Hematopoietic multipotent progenitor cell treated with erythropoietin and hydrocortisone succinate and interleukin-3 and kit ligand, for 8 days (in vitro differentiated cells): ENCODE data around the gene DCST1.

ENCODE experiments used
- DNase-seq: peaks from one replicate; pipeline ENCODE4 v3.0.0-alpha.2; 2015

The DCST1 gene

DNA sequence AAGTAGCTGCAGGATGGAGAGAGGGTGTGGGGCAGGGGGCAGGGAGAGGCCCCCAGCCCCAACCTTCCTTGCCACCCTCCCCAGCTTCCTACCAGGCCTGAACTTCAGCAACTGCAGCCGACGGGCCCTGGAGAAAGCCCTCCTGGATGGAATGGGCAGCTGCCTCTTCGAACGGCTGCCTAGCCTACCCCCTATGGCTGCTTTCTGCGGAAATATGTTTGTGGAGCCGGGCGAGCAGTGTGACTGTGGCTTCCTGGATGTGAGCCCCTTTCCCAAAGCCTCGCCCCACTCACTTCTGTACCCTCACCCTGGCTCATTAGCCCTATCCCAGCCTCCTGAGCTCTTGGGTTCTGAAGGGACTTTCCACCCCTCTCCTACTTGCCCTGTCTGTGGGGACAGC lies 23.5 kb downstream of the DCST1 start:
- DNase-seq = no peak

DNA sequence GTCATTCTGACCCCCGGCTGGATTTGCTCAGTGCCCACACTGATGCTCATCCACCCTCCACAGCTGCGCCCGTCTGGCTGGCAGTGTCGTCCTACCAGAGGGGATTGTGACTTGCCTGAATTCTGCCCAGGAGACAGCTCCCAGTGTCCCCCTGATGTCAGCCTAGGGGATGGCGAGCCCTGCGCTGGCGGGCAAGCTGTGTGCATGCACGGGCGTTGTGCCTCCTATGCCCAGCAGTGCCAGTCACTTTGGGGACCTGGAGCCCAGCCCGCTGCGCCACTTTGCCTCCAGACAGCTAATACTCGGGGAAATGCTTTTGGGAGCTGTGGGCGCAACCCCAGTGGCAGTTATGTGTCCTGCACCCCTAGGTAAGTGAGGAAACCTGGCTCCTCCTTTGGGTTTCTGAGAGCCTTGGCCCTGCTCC lies 24.2 kb downstream of the DCST1 start:
- no peak for DNase-seq

- DNase-seq = no peak
These were observed 27.1 kb downstream of the DCST1 start for GRCh38 chr1:155060736-155061135.

- peak; percentile 92 for DNase-seq
These were observed 27.9 kb downstream of the DCST1 start for GRCh38 chr1:155061381-155062150.

- DNase-seq = no peak
These were observed 28.6 kb downstream of the DCST1 start for GRCh38 chr1:155062151-155062686.

DNA sequence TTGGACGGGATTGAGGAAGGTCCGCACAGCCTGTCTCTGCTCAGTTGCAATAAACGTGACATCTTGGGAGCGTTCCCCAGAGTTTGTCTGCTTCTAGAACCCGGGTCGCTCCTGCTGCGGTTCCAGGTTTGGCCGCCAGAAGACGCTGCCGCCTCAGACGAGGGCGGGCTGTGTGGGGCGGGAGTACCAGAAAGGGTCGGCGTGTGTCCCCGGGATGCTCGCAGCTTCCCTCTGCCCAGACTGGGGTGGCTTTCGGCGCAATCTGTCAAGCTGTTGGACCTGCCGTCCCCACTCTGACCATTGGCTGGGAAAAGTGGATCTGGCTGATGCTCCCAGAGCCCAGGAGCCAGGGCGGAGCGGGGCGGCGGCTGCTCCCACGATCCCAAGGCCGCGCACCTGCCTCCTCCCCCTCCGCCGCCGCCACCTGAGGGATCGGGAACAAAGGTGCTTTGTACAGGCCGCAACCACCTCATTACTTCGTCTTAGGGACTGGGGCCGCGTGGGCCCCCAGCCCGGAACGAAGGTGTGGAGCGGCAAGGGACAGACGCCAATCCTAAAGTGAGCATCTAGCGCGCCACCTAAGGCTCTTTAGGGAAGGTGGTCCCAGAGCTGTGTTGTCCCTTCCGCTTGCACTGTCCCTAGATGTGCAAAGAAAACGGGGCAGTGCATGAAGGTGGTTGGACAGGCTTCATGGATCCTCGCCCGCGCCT lies 29.2 kb downstream of the DCST1 start:
- peak; percentile 63 for DNase-seq

DNA sequence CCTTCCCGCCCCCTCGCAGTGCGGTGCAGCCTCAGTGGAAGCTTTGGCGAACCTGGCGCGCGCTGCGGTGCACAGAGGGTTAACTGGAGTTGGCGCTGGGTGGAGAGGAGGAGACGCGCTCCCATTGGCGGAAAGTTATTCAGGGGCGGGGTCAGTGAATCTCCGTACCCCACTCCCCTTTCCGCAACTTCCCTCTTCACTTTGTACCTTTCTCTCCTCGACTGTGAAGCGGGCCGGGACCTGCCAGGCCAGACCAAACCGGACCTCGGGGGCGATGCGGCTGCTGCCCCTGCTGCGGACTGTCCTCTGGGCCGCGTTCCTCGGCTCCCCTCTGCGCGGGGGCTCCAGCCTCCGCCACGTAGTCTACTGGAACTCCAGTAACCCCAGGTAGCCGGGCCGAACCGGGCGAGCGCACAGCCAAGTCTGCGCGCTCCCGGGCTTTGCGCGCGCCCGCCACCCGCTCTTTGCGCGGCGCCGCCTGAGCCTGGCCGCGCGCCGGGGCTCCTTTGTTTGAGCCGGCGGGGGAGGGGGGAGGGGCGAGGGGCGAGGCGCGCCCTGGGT lies 30.0 kb downstream of the DCST1 start, which contains the start of gene EFNA4:
TSS of gene EFNA4 (plus strand) at position 191 of the 561 bp plus-strand sequence. CDS start at position 275, 84 bp downstream.
- DNase-seq = peak; percentile 87

GRCh38 chr1:155064111-155064831 lies 30.6 kb downstream of the DCST1 start:
- no peak for DNase-seq

DNA sequence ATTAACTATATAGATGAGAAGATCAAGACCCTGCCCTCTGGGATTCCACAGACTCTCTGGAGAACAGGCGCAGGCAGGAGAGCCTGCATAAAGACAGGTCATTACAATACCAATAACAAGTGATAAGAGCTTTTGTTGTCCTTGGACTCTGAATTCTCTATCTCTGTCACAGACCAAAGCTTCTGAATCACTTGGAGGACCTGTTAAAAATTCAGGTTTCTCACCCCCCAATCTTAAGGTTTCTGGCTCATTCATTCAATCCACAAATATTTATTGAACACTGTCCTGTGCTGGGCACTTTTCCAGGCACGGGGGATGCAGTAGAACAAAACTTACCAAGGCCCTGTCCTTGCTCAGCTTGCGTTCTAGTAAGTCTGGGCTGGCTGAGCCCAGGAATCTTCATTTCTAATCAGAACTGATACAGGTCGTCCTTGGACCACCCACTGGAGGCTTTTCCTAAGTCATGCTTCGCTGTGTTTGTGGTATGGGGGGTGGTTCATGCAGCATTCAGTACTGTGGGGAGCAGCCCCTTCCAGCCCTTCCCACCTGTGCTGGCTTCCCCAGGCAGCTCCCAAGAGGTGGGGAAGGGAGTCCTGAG lies 31.3 kb downstream of the DCST1 start:
- DNase-seq = no peak

GRCh38 chr1:155066777-155067176 lies 33.2 kb downstream of the DCST1 start:
- no peak for DNase-seq

GRCh38 chr1:155068599-155068998 lies 35.0 kb downstream of the DCST1 start:
- no peak for DNase-seq

GRCh38 chr1:155069551-155070157 lies 36.0 kb downstream of the DCST1 start:
- DNase-seq = peak; percentile 7

DNA sequence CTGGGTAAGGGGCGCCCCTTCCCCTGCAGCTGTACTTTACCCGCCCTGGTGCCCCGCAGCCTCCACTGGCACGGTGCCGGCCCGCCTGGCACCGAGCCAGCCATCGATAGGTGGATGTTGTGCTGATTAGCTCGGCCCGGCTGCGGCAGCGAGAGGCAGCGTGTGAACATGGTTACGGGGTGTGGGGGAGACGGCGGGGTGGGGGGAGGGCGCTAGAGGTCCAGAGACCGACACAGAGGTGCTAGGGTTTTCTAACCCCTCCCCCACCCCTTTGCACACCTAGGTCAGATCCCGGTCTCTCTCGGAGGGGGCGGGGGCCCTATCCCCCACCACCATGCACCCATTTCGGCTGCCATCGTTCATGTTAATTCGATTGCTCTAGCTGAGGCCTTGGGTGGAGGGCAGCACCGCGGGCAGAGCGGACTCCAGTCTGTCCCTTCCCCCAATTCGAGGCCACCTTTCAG lies 36.6 kb downstream of the DCST1 start:
- DNase-seq = no peak

GRCh38 chr1:155070721-155071569 lies 37.3 kb downstream of the DCST1 start:
- peak; percentile 88 for DNase-seq

GRCh38 chr1:155071701-155072100 lies 38.1 kb downstream of the DCST1 start:
- no peak for DNase-seq

DNA sequence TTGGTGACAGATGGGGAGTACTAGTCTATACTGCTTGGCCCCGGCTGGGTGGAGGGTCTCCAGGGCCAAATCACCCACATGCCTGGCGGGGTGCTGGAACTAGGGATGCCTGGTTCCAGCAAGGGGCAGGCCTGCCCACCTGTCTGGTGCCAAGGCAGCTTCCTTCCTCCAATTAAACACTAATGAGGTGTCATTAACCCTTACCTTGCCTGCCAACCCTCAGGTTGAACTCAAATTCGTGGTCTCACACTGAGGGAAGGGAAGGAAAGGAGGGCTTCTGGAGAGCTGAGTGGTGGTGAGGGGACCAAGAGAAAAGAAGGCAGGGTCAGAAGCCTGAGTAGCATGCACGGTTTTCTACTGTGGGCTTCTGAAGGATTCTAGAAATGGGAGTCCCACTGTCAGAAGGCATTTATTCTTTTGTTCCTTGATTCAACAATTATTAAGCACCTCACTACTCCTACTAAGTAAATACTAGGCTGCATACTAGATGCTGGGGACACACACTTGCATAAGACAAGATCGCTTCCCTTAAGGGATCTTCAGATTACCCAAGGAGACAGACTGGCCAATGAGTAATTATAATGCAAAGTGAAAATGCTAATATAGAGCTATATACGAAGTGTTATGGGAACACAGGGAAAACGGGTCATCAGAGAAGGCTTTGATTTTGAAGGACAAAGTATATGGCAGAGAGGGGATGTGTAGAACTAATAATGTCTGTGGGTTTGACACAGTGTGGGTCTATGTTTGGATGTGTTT lies 39.1 kb downstream of the DCST1 start:
- DNase-seq = no peak

DNA sequence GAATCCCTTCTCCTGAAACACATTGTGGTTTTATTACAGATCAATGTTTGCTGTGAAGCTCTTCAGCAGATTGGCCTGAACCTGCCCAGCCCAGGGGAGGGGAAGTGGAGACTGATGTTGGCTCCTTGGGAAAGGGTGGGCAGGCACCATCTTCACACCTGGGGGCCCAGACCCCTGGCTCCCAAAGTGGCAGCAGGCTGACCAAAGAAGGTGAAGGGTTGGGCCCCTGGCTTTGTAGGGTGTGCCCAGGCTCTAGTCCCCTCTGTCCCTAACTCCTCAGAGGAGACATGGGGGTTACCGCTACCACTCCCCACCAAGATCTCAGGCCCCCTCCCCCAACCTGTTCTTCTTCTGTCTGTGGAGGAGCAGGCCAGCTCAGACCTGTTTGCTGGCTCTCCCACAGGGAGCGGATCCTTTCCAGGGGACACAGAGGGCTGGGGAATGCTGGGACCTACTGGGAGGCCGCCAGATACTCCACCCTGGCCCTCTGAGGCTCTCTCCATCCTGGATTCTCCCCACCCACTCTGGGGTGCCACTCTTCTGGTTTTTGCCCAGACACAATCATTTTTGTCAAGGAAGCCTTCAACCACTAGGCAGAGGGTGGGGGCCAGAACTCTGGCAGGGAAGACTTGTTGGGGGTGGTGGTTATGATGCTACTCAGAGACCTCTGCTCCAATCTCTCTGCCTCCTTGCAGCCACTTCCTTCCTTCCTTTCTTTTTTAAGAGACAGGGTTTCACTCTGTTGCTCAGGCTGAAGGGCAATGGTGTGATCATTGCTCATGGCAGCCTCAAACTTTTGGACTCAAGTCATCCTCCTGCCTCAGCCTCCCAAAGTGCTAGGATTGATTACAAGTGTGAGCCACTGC lies 40.0 kb downstream of the DCST1 start:
- no peak for DNase-seq

GRCh38 chr1:155075535-155075934 lies 41.9 kb downstream of the DCST1 start:
- DNase-seq = no peak

DNA sequence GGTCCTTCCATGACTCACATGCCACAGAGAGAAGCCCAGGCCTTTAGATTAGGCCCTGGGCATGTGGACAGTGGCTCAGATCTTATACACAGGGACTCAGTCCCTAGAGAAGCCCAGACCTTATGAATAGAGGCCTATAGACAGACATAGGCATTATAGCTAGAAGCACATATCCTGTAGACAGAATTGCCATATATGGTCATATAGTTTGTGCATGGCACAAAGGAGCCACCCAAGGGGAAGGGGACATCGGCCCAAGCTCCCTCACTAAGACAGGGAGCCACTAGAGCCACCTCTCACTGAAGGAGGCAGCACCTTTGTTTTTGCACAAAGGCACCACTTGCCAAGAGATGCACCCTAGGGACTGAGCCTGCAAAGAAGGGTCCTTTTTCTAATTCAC lies 42.7 kb downstream of the DCST1 start:
- DNase-seq = no peak
